GM23338 (cell line): ENCODE data around the gene MTA3. TPM values are rescaled to one million over a fixed set of nuclear protein-coding genes. Genes with fewer than 3 reads are reported as not detected.

Experiments
- ATAC-seq: fragments of 200-7000 bp; cut with Tn5 transposase; 3 replicates; pipeline ENCODE4 v1.9.1; 2020
- DNase-seq: peaks from one replicate; pipeline ENCODE4 v3.0.0-alpha.2; 2015; ENCODE audit warnings: low spot score
- H2AFZ ChIP-seq: fragments of 200-600 bp; sonication (generic); 2 replicates; pipeline ENCODE4 v1.8.0; 2016; ENCODE audit warnings: antibody characterized with exemption, mild to moderate bottlenecking, moderate library complexity
- H3F3A ChIP-seq: fragments of 200-600 bp; sonication (generic); replicated peaks from 2 replicates; pipeline ENCODE4 v1.8.0; 2017; ENCODE audit warnings: antibody characterized with exemption, mixed run types, low read depth
- H3K27ac ChIP-seq: fragments of 200-600 bp; sonication (generic); 2 replicates; pipeline ENCODE4 v1.6.1; 2016; ENCODE audit warnings: low read depth
- H3K27me3 ChIP-seq: fragments of 200-600 bp; sonication (generic); 2 replicates; pipeline ENCODE4 v1.8.0; 2016; ENCODE audit warnings: mild to moderate bottlenecking, mixed run types, moderate library complexity; ENCODE audit not compliant: insufficient read depth
- H3K36me3 ChIP-seq: fragments of 200-600 bp; sonication (generic); 2 replicates; pipeline ENCODE4 v1.8.0; 2016; ENCODE audit warnings: mild to moderate bottlenecking; ENCODE audit not compliant: insufficient read depth
- H3K4me1 ChIP-seq: fragments of 200-600 bp; sonication (generic); 2 replicates; pipeline ENCODE4 v1.8.0; 2016; ENCODE audit warnings: mild to moderate bottlenecking, moderate library complexity; ENCODE audit not compliant: insufficient read depth
- H3K4me2 ChIP-seq: fragments of 200-600 bp; sonication (generic); 2 replicates; pipeline ENCODE4 v1.7.1; 2017; ENCODE audit warnings: mixed run types
- H3K4me3 ChIP-seq: fragments of 200-600 bp; sonication (generic); 2 replicates; pipeline ENCODE4 v1.6.1; 2016; ENCODE audit warnings: mixed run types
- H3K79me2 ChIP-seq: fragments of 200-600 bp; sonication (generic); replicated peaks from 2 replicates; pipeline ENCODE4 v1.8.0; 2017; ENCODE audit warnings: mild to moderate bottlenecking; ENCODE audit not compliant: insufficient read depth
- H3K9me2 ChIP-seq: fragments of 200-600 bp; sonication (generic); 2 replicates; pipeline ENCODE4 v1.8.0; 2017; ENCODE audit not compliant: insufficient read depth
- H4K20me1 ChIP-seq: fragments of 200-600 bp; sonication (generic); replicated peaks from 2 replicates; pipeline ENCODE4 v1.8.0; 2017; ENCODE audit warnings: mild to moderate bottlenecking; ENCODE audit not compliant: insufficient read depth
- H3K27ac Mint-ChIP-seq: 2 replicates; pipeline ENCODE4 v1.8.0; 2020; ENCODE audit warnings: inconsistent platforms, mild to moderate bottlenecking, moderate library complexity, mixed read lengths
- H3K27me3 Mint-ChIP-seq: 3 replicates; pipeline ENCODE4 v1.8.0; 2022; ENCODE audit warnings: low read depth, mild to moderate bottlenecking, moderate library complexity, mixed read lengths, inconsistent platforms; ENCODE audit not compliant: insufficient read depth, poor library complexity
- H3K36me3 Mint-ChIP-seq: 3 replicates; pipeline ENCODE4 v1.8.0; 2021; ENCODE audit warnings: low read depth, mild to moderate bottlenecking, inconsistent platforms, moderate library complexity, mixed read lengths
- H3K4me1 Mint-ChIP-seq: 3 replicates; pipeline ENCODE4 v1.8.0; 2020; ENCODE audit warnings: mild to moderate bottlenecking, inconsistent platforms, mixed read lengths
- H3K4me3 Mint-ChIP-seq: 3 replicates; pipeline ENCODE4 v1.8.0; 2021; ENCODE audit warnings: moderate library complexity, mild to moderate bottlenecking, inconsistent platforms, mixed read lengths
- H3K9me3 Mint-ChIP-seq: 3 replicates; pipeline ENCODE4 v1.8.0; 2020; ENCODE audit warnings: moderate library complexity, mild to moderate bottlenecking, inconsistent platforms, mixed read lengths
- CREB1 ChIP-seq: fragments of 250-450 bp; sonication (Bioruptor Pico); IDR thresholded peaks from 2 replicates; pipeline ENCODE4 v1.5.0; 2020; ENCODE audit warnings: low read depth, mild to moderate bottlenecking, moderate library complexity
- CTCF ChIP-seq, 2 experiments: fragments of 200-600 bp in 1 of 2; sonication (generic) in 1 of 2; conservative IDR thresholded peaks; 2 replicates each; pipeline versions ENCODE4 v1.5.1 to v1.6.1; 2016 to 2017; ENCODE audit warnings: antibody characterized with exemption in 2 of 2, low read depth in 2 of 2, mild to moderate bottlenecking in 2 of 2, moderate library complexity in 1 of 2
- ETS1 ChIP-seq: IDR thresholded peaks from 2 replicates; pipeline ENCODE4 v1.6.1; 2016; ENCODE audit warnings: antibody characterized with exemption
- EZH2phosphoT487 ChIP-seq: fragments of 200-600 bp; sonication (generic); IDR thresholded peaks from one replicate; pipeline ENCODE4 v1.8.1; 2018; ENCODE audit warnings: antibody characterized with exemption; ENCODE audit not compliant: unreplicated experiment
- POLR2AphosphoS5 ChIP-seq: IDR thresholded peaks from 2 replicates; pipeline ENCODE4 v1.6.1; 2016; ENCODE audit warnings: antibody characterized with exemption, low read depth
- REST ChIP-seq: IDR thresholded peaks from one replicate; pipeline ENCODE4 v1.6.1; 2018; ENCODE audit warnings: antibody characterized with exemption; ENCODE audit not compliant: unreplicated experiment
- ZNF114 ChIP-seq: fragments of 250-450 bp; sonication (Bioruptor Pico); IDR thresholded peaks from 2 replicates; pipeline ENCODE4 v1.5.0; 2020; ENCODE audit warnings: mild to moderate bottlenecking, moderate library complexity
- ZNF462 ChIP-seq: fragments of 250-450 bp; sonication (Bioruptor Pico); IDR thresholded peaks from 2 replicates; pipeline ENCODE4 v1.5.0; 2020; ENCODE audit warnings: mild to moderate bottlenecking, moderate library complexity
- polyA plus RNA-seq: library from polyadenylated mRNA; unstranded; fragments of >200 nt; fragmentation: Nextera tagmentation; extraction: Ambion mirVana; gene quantifications from 2 replicates; pipeline ENCODE4 v1.2.1, GENCODE V29; 2016
- total RNA-seq: library from RNA; depleted of rRNA; stranded (reverse); fragments of >200 nt; shearing (Covaris generic); gene quantifications from 2 replicates; pipeline ENCODE4 v1.2.3, GENCODE V29; 2014

The MTA3 gene
- total and polyA plus RNA-seq, 2 experiments from 2014 or later: 162 to 208 TPM

- peaks cover 96% of the 10 kb centered on the region for H3K36me3 Mint-ChIP-seq
- peaks cover 7% of the 10 kb centered on the region; the same call in 2 of the 3 replicates for H3K4me1 Mint-ChIP-seq
- Histone ChIP-seq H2AFZ (no peak overlapping the region), H3K4me1 (no peaks in the 10 kb centered on the region; the same call in 1 of the 2 replicates), H3K4me3 (no peak overlapping the region), H3K79me2 (peaks cover 100% of the 10 kb centered on the region), H4K20me1 (peaks cover 51% of the 10 kb centered on the region), H3K27ac (no peak overlapping the region), H3K36me3 (peaks cover 62% of the 10 kb centered on the region), H3K4me2 (no peak overlapping the region), H3K9me2 (no peaks in the 10 kb centered on the region), H3F3A (peaks cover 10% of the 10 kb centered on the region; the same call in 1 of the 2 replicates), H3K27me3 (no peaks in the 10 kb centered on the region)
- DNase-seq (no peak), ATAC-seq (no peak)
- TF ChIP-seq ZNF462 (CRISPR knock-in tag): no peak
- TF ChIP-seq ZNF114: no peak
- TF ChIP-seq ETS1: no peak
- no peak for TF ChIP-seq CREB1 (CRISPR knock-in tag)
- no peak for TF ChIP-seq POLR2AphosphoS5
- TF ChIP-seq CTCF (conservative IDR thresholded peaks at IDR 0.05; ENCODE audit: low read depth in 2 of 2): no peak
- no peak for TF ChIP-seq EZH2phosphoT487
- TF ChIP-seq REST: no peak
- no peaks in the 10 kb centered on the region for H3K9me3 Mint-ChIP-seq
- H3K27me3 Mint-ChIP-seq: peaks cover 7% of the 10 kb centered on the region
- H3K4me3 Mint-ChIP-seq: no peak overlapping the region
- H3K27ac Mint-ChIP-seq: no peak overlapping the region
Observed at GRCh38 chr2:42575458-42576064, 7.1 kb downstream of the MTA3 start.
